WI38 (cell line): ENCODE results near the gene DRC1.

Experiments
- H3K4me3 ChIP-seq: 2 replicates; pipeline ENCODE4 v1.5.1; 2011; ENCODE audit warnings: low read depth, mild to moderate bottlenecking, control low read depth, low read length
- CTCF ChIP-seq: IDR thresholded peaks from 2 replicates; pipeline ENCODE4 v1.5.1; 2012; ENCODE audit warnings: low read depth, mild to moderate bottlenecking, control low read depth, low read length

Gene DRC1

DNA sequence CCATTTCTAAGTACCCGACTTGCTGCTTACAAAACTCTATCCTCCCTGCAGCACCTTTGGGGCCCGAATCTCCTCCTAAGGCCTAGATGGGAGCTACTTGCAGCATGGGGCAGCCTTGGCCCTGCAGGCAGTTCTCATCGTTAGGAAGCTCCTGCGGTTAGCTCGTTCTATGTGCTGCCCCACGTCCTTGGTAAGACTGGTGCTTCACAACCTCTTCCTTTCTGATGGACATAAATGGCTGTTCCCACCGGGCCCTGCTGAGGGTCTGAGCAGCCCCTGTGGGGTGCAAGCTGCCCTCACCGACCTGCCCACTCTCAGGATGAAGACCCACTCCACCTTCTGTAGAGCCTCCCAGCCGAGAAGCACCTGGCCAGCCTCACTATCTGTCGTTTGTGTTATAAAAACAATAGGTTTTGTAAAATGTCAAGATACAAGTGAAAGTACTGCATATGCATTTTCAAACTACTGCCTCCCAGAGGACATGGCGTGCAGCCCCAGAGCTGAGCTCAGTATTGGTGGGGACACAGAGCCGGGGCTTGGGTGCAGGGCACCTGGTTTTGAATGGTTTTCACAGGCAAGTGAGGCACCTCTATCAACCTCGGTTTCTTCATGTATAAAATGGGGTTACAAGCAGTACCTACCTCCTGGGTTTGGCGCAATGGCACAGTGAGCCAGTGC lies 56.8 kb downstream of the DRC1 start:
- TF ChIP-seq CTCF, result no peak
- H3K4me3 ChIP-seq, result no peak overlapping the region

DNA sequence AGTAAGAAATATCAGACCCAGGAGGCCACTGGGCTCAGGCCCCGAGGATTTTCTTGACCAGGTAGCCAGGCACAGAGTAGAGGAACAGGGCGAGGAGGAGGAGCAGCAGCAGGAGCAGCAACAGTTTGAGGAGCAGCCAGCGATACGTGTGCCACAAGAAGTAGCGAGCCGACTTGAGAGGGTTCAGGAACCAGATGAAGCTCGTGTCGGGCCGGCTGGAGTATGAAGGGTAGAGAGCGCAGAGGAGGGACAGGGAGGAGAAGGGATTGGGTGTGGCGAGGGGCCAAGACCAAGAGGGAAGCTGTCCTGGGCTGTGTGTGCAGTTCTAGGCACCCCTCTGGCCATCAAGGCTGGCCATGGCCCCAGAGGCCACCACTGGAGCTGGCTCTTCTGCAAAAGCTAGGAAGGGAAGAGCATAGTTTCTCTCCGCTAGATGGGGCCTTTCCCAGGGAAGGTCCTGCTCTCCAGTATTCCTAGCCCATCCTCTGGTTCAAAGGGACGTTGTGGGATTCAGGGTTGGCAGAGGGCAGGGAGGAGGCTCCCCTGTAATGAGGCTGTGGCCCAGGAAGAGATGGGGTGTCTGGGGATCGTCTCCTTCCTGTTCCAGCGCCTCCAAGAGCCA lies 58.4 kb downstream of the DRC1 start:
- no peak overlapping the region for H3K4me3 ChIP-seq

GRCh38 chr2:26460613-26461031 lies 58.9 kb downstream of the DRC1 start:
- H3K4me3 ChIP-seq, result no peak overlapping the region
- TF ChIP-seq CTCF, result no peak

More for the DNA sequence above, 58.4 kb downstream of the DRC1 start:
- no peak for TF ChIP-seq CTCF

GRCh38 chr2:26461601-26462023 lies 59.9 kb downstream of the DRC1 start:
- no peak overlapping the region for H3K4me3 ChIP-seq
- TF ChIP-seq CTCF, result no peak

DNA sequence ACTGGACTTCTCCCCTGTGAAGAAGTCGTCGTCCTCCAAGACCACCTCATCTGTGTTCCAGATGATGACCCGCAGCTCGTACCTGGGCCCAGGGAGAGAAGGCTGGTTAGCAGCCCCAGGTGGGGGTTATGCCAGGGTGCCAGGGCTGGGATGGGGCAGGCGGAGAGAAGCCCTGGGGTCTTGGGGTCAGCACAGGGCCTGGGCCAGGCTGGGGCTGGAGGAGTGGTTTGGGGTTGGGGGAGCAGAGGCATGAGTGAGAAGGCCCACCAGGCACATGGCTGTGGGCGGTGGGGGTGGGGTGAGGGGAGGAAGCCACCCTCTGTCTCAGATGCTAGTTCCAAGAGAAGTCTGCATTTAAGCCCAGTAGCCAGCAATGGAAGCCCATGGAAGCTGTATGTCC lies 60.4 kb downstream of the DRC1 start:
- TF ChIP-seq CTCF, result no peak
- no peak overlapping the region for H3K4me3 ChIP-seq

DNA sequence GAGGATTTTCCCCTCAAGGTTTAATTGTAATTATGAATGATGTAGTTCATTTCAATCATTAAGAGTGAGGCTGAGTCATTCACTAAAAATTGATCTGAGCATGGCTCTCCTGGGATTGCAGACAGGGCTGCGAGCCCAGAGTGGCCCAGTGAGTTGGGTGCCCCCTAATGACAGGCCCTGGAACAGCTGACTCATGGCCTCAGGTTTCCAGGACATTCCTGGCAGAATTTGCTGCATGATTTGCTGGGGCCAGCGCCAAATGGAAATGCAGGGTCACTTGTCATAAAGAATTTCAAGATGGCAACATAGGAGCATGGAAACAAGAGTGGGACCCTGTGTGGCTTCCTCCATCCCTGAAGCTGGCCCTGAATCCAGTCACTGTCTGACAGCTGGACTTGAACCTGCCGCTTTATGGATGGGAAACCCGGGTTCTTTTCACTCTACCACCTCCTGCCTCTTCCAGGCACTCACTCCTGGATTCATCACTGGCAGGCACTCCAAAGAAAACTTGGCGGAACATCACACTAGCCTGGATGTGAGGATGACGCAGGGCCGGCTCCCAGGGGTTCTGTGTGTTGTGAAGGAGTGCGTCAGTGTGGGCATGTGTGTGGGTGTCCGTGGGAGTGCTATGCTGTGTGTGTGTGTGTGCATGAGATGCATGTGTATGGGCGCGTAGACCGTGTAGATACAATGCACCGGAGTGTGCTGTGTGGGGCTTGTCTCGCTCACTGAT lies 61.0 kb downstream of the DRC1 start:
- TF ChIP-seq CTCF, result peak; percentile 56; the same call in 1 of the 2 replicates
- no peak overlapping the region for H3K4me3 ChIP-seq
